Activated CD8-positive, alpha-beta memory T cell treated with anti-CD3 and anti-CD28 coated beads for 36 hours (primary cell): ENCODE measurements around the gene PTCD3. TPM values are rescaled to one million over a fixed set of nuclear protein-coding genes. Genes with fewer than 3 reads are reported as not detected.

ENCODE experiments used
- CTCF ChIA-PET: fragments of 350-600 bp; sonication (Branson Sonifier 250); formaldehyde crosslinking; loops from one replicate; lab custom pipeline; 2021; ENCODE audit warnings: antibody characterized with exemption; lab: Charles Lee
- POLR2A ChIA-PET: fragments of 350-600 bp; sonication (Branson Sonifier 250); formaldehyde crosslinking; loops from one replicate; lab custom pipeline; 2021; ENCODE audit warnings: antibody characterized with exemption; lab: Charles Lee
- total RNA-seq, 2 experiments: library from RNA; stranded (reverse); gene quantifications; one replicate each; pipeline ENCODE4 v1.2.3, GENCODE V29; 2021

The PTCD3 gene
- total RNA-seq, 2 experiments from 2014 or later: 156 to 167 TPM

DNA sequence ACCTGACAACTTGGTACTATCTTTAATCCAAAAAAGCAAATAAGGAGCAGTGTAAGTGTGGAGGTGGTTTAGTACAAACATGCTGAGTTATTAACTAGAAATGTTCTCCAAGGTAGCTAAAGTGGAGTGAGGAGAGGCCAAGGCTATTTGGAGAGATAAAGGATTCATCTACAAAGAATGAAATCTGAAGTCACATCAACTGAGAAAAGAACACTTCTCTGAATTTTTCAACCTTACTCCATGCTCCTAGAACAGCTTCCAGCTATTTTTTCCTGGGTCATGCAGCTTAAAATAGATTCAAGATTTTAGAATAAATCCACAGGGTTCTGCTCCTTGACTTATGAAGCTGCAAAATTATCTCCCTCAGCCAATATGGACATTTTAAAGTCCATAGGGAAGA is 70.6 kb downstream of the PTCD3 start:
- POLR2A ChIA-PET: interaction anchor here (0.6 kb wide), 1 partner anchor 19 kb away, joined by 4 read pairs; no protein-coding TSS in a partner anchor

DNA sequence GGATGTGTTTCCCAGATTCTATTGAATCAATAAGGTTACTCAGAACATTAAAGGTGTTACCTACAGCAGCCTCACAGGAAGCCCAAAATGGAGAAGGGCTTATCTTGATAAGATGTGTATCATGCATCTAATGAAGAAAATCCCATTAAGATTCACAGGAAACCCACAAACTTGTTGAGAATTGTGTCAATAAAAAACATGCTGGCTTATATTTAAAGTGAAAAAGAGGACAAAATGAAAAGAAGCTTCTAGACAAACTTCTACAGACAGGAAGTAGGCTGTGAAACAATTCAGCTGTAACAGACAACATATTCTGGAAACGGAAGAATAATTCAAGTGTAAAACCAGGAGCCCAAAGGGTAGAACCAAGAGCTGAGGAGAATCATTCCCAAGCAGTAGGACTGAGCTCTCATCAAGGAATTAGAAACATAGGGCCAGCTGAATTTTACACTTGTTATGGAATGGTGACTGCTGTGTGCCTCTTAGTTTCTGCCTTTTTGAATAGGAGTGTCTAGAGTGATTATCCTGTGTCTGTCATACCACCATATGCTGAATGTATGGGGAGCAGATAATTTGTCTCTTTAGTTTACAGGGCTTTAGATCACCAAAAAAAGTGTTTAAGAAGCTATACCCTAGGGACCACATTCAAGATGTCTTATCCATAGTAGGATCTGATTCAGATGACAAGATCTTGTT is 79.6 kb downstream of the PTCD3 start:
- CTCF ChIA-PET: interaction anchor here (1.4 to 1.5 kb wide), 2 partner anchors 10 to 20 kb away, joined by 3 to 10 read pairs; partner anchors contain the start of gene IMMT
- POLR2A ChIA-PET: interaction anchor here (0.6 to 1.2 kb wide), 3 partner anchors 9 to 601 kb away, joined by 5 to 7 read pairs (median 6); partner anchors contain the start of gene IMMT

More for the DNA sequence above, 70.6 kb downstream of the PTCD3 start:
- CTCF ChIA-PET: interaction anchor here (0.9 to 1.1 kb wide), 2 partner anchors 10 to 26 kb away, joined by 3 read pairs; no protein-coding TSS in a partner anchor

- ChIA-PET CTCF (interaction anchor here (1.5 kb wide), 1 partner anchor 9 kb away, joined by 10 read pairs; the partner anchor contains the start of gene IMMT), POLR2A (interaction anchor here (1.2 kb wide), 1 partner anchor 9 kb away, joined by 7 read pairs; the partner anchor contains the start of gene IMMT)
Measured at GRCh38 chr2:86186431-86186830, 80.4 kb downstream of the PTCD3 start.

- POLR2A ChIA-PET: interaction anchor here (0.6 to 0.7 kb wide), 2 partner anchors 70 to 303 kb away, joined by 3 read pairs; no protein-coding TSS in a partner anchor
- CTCF ChIA-PET: no interaction called here
Measured at GRCh38 chr2:86189782-86190416, 83.9 kb downstream of the PTCD3 start.

Other genes with a start within 250 kb of the PTCD3 start
- 10 to 100 TPM; 11.5 to 11.6 TPM for gene ST3GAL5, start 217.2 kb upstream of the PTCD3 start, total RNA-seq
- gene POLR1A, start 349 bp upstream of the PTCD3 start, total RNA-seq: 10 to 100 TPM; 61.2 to 64.7 TPM
- gene IMMT, start 89.2 kb downstream of the PTCD3 start, total RNA-seq: 100 to 1,000 TPM; 153 TPM
- 10 to 100 TPM; 90.1 to 94.5 TPM for gene MRPL35, start 93.2 kb downstream of the PTCD3 start, total RNA-seq
- gene REEP1, start 231.4 kb downstream of the PTCD3 start, total RNA-seq: under 1 TPM; 0.23 to 0.25 TPM